Fibroblast of villous mesenchyme (primary cell): ENCODE measurements around the gene POLR2J. TPM values are rescaled to one million over a fixed set of nuclear protein-coding genes. Genes with fewer than 3 reads are reported as not detected.

ENCODE experiments used
- DNase-seq: peaks from one replicate; pipeline ENCODE4 v3.0.0-alpha.2; 2010; ENCODE audit warnings: low read depth
- H3K4me3 ChIP-seq: 2 replicates; pipeline ENCODE4 v1.5.1; 2011; ENCODE audit warnings: low read depth, mild to moderate bottlenecking, low read length
- total RNA-seq: library from RNA; depleted of rRNA; stranded (reverse); fragments of >200 nt; gene quantifications from 2 replicates; pipeline ENCODE4 v1.2.3, GENCODE V29; 2012
- TF ChIP-seq, protein P1 (sequence below): IDR thresholded peaks from 2 replicates; pipeline ENCODE4 v1.5.1; 2012; ENCODE audit warnings: low read depth, mild to moderate bottlenecking, low read length; ENCODE audit not compliant: insufficient read depth

Gene POLR2J
- total RNA-seq, 1 donor, result 34.5 TPM

DNA sequence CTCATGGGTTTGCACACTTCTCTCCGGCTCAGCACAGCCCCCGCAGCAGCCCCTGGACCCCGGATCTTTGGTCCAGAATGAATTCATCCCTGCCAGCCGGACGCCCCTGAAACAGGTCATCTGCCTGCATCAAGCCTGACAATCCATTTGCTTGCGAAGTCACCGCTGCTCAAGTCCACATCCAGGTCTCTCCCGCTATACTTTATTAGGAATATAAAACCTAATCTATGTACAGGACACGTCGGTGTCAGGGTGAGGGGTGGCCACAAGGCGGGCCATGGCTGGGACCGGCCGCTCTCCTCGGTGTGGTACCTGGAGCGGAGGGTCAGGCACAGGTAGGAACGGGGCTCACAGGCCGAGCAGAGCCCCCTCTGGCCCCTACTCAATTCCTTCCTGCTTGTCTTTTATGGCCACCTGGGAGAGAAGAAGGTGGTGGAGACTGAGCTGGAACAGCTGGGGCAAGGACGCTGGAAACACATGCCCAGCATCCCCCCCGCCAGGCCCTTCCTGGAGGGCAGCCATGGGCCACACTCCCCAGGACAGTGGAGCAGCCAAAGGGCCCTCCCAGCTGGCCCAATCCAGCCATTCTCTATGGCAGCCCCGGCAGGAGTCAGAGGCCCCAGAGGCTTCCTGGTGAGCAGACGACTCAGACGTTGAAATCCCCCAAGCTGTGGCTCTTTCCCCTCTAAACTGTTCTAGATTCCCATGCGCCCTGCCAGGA lies 5.3 kb downstream of the POLR2J start:
- no peak for DNase-seq
- TF ChIP-seq, protein P1, sequence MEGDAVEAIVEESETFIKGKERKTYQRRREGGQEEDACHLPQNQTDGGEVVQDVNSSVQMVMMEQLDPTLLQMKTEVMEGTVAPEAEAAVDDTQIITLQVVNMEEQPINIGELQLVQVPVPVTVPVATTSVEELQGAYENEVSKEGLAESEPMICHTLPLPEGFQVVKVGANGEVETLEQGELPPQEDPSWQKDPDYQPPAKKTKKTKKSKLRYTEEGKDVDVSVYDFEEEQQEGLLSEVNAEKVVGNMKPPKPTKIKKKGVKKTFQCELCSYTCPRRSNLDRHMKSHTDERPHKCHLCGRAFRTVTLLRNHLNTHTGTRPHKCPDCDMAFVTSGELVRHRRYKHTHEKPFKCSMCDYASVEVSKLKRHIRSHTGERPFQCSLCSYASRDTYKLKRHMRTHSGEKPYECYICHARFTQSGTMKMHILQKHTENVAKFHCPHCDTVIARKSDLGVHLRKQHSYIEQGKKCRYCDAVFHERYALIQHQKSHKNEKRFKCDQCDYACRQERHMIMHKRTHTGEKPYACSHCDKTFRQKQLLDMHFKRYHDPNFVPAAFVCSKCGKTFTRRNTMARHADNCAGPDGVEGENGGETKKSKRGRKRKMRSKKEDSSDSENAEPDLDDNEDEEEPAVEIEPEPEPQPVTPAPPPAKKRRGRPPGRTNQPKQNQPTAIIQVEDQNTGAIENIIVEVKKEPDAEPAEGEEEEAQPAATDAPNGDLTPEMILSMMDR, result no peak

DNA sequence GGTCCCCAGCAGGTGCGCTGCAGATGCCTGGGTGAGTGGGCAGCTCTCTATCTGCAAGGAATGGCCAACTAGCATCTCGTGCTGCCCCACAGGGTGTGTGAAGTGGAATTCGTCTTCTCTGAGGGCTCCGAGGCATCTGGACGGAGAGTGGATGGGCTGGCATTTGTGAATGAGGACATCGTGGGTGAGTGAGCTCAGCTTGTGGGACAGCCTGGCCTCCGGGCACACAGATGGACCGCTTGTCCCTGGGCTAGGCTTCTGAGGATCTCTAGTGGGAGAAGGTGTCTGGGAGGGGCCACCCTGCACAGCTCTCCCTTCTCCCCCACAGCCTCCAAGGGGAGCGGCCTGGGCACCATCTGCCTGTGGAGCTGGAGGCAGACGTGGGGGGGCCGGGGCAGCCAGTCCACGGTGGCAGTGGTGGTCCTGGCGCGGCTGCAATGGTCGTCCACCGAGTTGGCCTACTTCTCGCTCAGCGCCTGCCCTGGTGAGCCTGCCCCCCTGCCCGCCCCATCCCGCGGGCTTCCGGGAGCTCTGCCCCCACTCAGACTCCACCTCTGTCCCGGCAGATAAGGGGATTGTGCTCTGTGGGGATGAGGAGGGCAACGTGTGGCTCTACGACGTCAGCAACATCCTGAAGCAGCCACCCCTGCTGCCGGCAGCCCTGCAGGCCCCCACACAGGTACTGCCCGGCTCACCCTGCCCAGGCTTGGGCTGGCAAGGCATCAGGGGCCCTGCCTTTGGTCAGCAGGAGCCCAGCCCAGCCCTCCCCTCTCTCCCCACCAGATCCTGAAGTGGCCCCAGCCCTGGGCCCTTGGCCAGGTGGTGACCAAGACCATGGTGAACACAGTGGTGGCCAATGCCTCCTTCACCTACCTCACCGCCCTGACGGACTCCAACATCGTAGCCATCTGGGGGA lies 6.3 kb downstream of the POLR2J start:
- TF ChIP-seq, protein P1, result no peak
- no peak for DNase-seq
- H3K4me3 ChIP-seq, result no peak overlapping the region

More for the DNA sequence above, 5.3 kb downstream of the POLR2J start:
- H3K4me3 ChIP-seq, result no peak overlapping the region

DNA sequence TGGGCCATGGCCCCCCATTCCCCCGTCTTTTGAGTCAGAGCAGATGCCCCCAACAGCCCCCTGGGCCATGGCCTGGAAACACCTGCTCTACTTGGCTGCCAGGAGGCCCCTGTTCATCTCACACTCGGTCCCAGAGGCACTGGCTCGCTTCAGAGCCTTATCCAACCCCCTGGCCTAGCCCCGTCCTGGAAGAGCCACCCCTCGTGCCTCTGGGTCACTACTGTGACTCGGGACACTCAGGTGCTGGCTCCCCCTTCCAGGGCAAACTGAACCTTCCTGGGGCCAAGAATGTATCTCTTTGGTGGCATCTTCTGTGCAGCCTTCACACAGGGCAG lies 7.0 kb downstream of the POLR2J start:
- DNase-seq, result no peak
- TF ChIP-seq, protein P1, result no peak
- H3K4me3 ChIP-seq, result no peak overlapping the region

DNA sequence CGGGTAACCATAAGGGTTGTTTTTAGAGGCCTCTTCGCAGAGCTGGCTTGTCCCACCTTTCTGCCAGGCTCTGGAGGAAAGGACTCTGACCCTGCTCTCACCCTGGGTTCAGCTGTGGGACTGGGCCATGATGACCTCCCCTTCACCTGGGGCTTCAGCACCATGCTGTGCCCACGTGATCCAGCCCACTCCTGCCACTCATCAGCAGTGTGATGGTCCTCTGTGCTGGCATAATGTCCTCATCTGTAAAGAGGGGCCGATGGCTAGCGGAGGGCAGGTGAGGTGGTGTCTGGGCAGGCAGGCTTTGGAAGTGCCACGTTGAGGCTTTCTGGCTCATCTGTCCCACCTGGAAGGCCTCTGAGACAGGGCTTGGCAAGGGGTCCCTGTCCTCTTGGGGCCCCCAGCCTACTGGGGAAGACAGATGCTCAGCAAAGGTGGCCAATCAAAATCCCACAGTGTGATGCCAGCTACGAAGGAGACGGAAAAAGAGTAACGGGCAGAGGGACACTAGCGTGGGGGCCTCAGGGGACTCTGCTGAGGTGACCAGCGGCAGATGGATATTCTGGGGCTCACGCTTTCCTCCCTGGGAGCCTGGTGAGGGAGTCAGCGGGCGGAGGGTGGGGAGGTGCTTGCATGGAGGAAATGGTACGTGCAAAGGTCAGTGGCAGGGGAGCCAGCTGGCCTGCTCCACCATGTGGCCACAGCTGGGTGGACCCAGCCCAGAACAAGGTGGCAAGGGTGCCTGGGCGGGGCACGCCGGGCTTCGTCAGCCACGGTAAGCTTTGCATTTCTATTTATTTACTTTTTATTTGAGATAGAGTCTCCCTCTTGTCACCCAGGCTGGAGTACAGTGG lies 8.5 kb downstream of the POLR2J start:
- TF ChIP-seq, protein P1, result no peak
- no peak for DNase-seq
- H3K4me3 ChIP-seq, result no peak overlapping the region

DNA sequence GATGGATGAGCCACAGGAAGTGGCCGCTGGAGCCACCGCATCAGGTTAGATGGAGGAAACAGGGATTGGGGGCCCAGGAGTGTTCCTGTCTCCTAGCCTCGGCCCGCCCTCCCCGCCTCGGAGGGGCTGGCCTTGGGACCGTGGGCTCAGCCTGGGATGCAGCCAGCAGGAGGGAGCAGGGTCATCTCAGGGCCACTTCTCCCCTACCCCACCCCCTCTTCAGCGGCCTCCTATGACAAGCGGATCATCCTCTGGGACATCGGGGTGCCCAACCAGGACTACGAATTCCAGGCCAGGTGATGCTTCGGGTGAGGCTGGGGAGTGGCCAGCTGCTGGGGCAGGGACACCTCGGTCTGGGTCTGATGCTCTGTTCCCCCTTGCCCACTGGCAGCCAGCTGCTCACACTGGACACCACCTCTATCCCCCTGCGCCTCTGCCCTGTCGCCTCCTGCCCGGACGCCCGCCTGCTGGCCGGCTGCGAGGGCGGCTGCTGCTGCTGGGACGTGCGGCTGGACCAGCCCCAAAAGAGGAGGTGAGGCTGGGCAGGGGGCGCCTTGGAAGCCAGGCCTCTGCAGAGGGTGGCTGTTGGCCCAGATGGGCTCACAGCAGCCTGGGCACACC lies 9.3 kb downstream of the POLR2J start:
- TF ChIP-seq, protein P1, result no peak
- no peak for DNase-seq
- no peak overlapping the region for H3K4me3 ChIP-seq

DNA sequence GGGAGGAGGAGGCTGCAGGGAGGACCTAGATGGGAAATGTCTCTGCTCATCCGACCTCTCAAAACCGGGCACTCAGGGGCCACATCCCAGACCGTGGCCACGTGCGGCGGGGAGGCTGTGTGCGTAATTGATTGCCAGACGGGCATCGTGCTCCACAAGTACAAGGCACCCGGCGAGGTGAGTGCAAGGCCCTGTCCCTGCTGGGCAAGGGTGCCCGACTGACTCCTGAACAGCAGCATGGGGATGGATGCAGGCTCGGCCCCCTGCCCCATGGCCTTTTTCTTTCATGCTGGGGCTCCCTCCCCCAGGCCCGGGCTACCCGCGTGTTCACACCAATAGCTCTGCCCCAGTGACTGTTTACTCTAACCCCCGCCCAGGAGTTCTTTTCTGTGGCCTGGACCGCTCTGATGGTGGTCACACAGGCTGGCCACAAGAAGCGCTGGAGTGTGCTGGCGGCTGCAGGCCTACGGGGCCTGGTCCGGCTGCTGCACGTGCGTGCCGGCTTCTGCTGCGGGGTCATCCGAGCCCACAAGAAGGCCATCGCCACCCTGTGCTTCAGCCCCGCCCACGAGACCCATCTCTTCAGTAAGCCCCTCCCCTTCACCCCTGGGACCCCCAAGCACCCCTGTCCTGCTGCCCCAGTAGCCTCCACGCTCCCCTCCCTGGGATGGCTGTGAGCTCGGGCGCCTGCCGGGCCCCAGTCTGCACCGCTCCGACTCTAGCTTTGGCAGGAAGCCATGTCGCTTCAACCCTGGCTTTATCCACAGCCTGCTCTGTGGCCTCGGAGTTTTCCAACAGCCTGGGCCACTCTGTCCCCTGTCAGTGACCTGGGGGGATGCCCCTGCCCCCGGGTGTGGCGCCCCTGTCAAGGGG lies 10.0 kb downstream of the POLR2J start:
- no peak for DNase-seq
- TF ChIP-seq, protein P1, result no peak
- no peak overlapping the region for H3K4me3 ChIP-seq
